ENCODE measurements around the gene TMEM107.
"Not testable (repeated sequence)": the region's sequence is repeated elsewhere in the genome, so short reads cannot be mapped to it uniquely, and the experiment has no call there.

TMEM107 gene

DNA sequence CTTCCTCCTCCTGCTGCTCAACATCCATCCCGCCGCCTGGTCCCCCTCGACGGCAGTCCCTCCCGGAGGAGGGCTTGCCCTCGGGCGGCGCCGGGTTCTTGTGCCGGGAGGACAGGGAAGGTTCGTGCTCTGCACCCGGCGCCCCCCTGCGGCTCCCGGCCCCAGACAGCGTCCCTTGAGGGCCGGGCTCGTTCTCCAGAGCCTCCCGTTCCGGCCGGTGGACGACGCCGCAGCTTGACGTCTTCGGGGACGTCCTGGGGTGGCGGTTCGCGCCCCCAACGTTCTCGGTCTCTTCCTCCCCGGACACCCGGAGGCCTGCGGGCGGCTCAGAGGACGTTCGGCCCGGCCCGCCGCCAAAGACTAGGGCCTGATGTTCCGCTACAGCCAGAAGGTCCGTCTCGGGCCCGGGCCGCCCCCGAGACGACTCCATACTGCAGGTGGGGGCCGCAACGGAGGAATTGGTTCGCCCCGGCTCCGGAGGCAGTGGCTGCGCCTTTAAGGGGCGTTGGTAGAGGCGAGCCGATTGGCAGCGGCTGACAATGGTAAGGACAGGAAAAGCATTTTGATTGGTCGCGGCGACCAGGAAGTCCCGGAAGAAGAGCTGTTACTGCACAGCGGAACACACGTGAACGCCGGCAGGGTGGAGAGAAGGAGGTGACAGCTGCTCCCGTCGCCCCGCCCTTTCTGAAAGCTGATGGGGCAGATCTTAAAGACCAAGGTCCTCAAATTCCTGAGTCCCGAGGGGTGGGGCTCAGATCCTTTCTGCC lies 13.7 kb upstream of the TMEM107 start, which contains the start of gene BORCS6:
TSS of gene BORCS6 (minus strand) at position 470 of the 767 bp plus-strand sequence. CDS start at position 430, 40 bp downstream.
- peak; percentile 85 to 89 for DNase-seq (ENCODE audit: low read depth in 2 of 2)

DNA sequence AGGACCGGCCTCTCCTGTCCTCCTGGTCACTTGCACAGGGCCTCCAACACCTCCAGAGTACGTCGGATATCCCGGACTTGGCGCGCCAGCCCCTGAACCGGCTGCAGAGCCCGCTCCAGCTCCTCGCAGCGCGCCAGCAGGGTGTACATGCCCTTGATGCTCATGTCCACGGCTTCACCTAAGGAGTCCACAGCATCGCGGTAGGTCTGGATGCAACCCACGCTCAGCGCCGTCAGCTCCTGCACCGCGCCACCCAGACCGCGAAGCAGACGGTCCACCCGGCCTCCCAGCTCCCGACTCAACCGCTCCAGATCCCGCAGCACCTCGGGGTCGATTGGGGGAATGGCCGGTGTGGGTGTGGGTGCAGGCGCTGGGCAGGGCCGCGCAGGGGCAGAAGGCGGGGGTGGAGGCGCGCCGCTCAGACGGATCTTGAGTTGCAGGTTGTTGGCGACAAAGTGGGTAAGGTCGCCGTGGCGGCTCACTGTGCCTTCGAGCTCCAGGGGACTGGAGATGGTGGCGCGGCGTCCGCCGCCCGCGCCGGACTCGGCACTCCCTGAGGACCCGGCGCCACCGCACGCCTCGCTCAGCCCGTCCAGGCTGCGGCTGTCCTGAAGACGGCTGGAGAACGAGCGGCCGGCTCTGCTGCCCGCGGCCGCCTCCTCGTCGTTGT lies 13.0 kb upstream of the TMEM107 start:
- no peak for DNase-seq (ENCODE audit: low read depth in 2 of 2)

DNA sequence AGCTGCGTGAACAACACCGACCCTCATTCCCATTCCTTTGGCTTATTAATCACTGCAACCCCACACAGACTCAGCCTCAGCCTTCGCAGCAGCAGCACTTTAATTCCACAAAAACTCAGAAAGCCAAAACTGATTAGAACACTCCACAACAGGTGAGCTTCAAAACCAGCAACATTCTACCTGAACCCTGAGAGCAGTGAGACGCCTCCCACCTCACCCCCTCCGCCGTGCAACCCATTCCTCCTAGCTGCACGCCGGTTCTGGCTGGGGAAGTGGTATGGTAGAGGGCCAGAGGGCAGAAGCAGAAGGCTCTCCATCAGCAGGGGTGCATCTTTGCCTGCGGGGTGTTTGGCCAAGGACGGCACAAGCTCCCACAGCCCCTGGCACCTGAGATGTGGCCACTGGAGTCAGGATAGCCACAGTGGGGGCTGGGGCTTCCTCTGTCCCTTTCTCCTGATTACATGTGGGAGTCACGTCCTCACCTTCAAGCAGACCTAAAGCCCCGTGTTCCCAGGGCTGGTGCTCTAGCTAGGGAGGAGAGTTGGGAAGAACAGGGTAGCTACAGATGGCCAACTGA lies 12.2 kb upstream of the TMEM107 start:
- DNase-seq (ENCODE audit: low read depth in 2 of 2), result no peak

DNA sequence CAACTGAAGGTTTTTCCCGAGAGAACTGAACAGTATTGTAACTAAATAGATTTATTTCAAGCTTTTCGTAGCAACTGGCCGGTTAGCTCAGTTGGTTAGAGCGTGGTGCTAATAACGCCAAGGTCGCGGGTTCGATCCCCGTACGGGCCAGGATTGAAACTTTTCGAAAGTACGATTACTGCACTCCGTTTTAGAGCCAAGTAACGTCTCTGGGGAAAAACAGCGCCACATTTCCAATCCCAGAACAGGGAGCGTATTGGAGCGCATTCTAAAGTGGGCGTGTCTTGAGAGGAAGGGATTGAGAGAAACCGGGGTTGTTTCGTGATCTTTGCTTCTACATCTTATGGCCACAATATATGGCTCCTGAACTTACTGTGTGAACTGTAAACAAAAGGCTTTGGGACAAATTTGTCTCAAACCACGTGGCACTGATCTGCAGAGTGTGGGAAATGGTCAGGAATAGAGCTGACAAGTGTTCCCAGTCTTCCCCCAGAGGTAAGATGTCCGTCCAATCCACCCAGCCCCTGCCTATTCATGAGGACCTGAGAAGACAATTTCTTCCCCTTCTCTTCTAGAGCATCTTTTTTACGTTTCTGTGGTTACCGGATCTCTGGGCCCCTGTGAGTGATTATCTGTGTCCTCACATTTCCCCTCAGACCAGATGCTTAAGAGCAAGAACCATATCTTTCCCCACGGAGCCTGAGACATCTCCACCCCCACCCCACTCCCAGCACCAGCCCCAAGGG lies 11.5 kb upstream of the TMEM107 start:
- DNase-seq (ENCODE audit: low read depth in 2 of 2), result peak; percentile 88 to 96

DNA sequence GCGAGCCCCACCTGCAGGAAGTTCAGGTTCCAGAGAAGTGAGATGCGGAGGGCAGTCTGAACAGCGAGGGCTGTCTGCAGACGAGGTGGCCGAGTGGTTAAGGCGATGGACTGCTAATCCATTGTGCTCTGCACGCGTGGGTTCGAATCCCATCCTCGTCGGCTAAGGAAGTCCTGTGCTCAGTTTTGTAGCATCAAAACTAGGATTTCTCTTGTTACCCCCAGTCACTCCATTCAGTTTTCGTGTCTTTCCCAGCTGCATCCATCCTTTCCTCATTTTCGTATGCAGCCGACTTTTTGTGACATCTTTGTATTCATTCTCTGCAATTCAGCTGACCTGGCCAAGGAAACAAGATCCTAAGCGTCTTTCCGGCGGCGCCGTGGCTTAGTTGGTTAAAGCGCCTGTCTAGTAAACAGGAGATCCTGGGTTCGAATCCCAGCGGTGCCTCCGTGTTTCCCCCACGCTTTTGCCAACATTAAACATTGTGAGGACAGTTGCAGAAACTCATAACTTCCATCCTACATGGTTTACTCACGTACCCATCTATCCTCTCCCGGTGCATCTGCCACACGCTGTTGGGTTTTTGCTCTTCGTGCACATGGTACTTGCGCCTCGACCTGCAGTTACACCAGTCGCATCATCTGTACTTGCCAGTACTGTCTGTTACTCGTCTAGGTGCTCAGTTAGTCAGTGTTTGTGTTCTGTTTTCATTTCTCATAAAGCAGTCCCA lies 10.8 kb upstream of the TMEM107 start:
- DNase-seq (ENCODE audit: low read depth in 2 of 2), result peak; percentile 94 to 96

DNA sequence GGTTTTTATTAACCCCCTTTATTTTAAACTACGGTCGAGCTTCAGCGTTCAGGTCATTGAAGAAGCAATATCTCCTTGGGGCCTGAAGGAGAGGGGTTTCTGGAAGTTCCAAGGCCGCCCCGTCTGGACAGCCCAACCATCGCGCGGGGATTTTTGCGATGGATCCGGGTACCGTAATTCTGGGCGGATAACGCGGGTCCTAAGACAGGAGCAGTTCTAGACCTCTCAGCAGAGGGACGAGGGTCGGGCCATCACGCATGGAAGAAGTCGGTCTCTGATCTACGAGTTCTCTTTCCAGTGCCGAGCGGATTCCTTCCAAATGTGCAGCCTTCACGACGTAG lies 10.2 kb upstream of the TMEM107 start:
- no peak for DNase-seq (ENCODE audit: low read depth in 2 of 2)

DNA sequence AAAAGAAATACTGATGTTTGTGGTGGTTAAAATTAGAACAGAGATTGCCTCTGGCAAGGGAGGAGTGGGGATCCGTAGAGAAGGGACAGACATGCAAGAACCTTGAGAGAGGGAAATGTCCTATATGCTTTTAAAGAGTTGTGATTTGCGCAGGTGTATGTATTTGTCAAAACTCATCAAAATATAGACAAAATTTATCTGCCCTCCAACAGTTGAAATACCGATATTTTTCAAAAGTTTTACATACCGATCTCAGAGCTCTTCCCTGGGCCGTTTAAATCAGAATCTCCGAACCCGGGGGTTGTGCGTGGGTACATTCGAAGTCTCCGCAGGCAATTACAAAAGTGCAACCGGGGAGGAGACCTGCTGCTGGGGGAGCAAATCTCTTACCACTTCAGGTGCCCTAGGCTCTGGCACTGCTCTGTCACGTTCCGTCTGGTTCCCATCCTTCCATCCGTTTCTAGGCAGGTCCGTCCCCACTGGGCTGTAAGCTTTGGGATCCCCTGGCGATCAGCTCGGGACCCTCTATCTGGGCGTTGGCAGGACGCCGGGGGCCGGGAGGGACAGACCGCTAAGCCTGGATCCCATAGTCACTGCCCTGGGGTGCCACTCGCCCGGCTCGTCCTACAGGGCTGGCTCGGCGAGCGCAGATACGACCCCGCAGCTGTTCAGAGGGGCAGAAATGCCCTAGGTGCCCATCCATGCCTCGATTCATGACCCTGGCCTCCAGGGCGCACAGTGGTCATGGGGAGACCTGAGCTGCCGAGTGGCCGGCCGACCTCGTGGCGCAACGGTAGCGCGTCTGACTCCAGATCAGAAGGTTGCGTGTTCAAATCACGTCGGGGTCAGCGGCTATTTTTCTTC lies 9.6 kb upstream of the TMEM107 start:
- DNase-seq (ENCODE audit: low read depth in 2 of 2), result peak; percentile 96 to 98

DNA sequence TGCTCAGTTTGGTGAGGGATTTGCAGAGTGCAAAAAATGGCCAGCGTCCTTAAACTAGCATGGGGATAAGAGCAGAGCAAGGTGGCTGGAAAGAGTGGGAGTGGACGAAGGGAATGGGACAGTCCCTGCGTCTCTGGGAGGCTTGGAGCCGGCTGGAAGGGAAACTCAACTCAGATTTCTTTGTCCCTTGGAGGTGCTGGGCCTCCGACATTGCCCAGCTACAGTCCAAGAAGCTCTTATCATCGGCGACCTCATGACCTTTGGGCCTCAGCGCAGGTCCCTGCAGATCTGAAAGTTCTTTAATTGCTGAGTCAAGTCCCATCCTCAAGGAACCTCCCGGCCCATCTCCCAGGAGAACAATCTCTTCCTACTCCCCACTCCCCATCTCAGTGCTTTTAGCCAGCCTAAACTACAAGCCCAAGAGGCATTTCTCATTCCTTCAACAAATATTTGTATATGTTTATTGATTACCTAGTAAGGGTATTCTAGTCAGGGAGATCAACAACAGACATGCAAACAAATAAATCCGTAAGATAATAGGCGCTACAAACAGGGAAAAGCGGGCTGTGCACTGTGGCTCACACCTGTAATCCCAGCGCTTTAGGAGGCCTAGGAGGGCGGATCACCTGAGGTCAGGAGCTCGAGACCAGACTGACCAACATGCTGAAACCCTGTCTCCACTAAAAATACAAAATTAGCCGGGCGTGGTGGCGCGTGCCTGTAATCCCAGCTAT lies 985 bp upstream of the TMEM107 start:
- no peak for DNase-seq (ENCODE audit: low read depth in 2 of 2)

DNA sequence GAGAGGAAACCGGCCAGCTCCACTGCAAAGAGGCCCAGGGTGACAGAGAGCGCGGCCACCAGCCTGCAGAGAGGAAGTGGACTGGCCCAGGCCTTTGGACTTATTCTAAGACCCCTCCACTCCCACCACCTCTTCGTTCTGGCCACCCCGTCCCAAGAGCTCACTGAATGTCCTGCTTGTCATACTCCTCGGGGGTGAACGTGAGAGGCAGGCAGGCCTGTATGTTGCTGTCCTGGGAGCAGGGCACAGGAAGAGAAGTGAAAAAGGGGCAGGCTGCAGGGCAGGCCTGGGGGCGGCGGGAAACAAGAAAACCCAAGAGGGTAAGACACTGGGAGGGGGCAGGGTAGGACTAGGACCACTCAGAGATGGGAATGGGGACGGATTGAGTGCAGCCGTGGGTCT lies 384 bp downstream of the TMEM107 start:
- no peak for DNase-seq (ENCODE audit: low read depth in 2 of 2)

DNA sequence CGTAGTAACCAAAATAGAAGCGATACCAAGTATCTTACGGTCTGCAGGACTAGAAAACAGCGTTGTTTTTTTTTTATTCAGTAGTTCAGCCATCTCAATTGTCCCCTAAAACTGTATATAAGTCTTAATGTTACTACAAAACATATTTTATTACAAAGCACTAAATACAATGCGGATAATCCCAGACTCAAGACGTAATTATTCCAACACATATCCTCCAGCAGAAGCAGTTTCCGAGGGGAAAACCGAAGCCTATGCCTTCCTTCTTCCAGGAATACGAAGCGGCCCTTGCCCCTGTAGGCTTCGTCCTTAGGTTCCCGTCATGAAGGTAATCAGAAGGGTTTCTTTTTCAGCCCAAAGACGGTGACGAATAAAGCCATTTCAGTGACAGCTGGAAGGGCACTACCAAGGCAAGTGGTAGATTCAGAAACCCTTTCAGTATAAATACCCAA lies 2.3 kb downstream of the TMEM107 start:
- no peak for DNase-seq (ENCODE audit: low read depth in 2 of 2)

DNA sequence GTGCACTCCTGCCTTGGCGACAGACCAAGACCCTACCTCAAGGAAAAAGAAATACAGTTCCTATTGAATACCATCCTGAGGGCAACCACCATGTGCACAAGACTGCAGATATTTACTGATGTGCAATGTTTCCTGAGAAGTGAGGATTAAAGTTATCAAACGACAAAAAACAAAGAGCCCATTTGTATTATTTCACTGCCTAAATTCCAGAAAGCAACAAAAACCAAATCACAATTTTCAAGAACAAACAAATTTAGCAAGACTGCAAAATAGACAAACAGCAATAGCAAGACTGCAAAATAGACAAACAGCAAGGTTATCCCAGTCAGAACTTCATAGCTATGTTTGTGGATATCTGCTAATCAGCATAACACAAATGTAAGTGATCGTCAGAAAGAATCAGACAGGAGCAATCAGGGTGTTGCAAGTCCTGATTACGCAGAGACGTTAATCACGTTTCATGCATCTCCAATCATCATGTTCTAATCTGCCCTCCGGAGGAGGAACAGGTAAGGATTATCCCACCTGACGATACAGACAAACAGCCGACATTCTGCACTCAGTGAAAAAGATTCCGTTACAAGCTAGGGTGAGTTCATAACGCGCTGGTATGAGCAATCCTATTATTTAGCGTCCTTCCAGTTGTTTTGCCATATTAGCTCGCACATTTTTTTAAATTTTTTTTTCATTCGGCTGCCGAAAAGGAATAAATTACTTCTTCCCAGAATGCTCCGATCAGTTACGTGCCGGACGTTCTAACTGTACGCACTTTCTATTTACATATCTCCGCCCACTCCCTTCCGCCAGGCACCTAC lies 2.9 kb downstream of the TMEM107 start:
- DNase-seq (ENCODE audit: low read depth in 2 of 2), result peak; percentile 50 to 69

DNA sequence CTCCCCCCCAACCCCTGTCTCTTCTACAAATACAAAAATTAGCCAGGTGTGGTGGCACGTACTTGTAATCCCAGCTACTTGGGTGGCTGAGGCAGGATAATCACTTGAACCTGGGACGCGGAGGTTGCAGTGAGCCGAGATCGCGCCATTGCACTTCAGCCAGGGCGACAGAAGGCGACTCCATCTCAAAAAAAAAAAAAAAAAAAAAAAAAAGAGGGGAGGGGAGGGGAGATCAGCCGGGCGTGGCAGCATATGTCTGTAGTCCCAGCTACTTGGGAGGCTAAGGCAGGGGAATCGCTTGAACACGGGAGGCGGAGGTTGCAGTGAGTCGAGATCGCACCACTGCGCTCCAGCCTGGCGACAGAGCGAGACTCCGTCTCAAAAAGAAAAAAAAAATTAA lies 6.0 kb downstream of the TMEM107 start:
- DNase-seq (ENCODE audit: low read depth in 2 of 2), result not testable (repeated sequence)

DNA sequence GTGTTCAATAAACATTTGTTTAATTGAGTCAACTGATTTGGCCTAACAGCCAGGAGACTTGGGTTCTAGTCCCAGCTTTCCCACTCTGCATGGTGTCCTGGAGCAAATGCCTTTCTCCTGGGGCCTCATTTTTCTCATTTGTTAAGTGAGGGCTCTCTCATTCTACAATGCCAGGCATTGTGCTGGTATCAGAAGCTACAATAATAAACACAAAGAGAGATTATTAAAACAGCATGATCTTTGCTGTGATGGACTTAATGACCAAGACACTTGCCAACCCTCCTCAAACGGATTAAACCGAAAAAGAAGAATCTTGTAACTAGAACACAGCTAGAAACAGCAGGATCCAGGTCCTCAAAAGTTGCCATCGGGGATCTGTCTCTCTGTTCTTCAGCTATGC lies 8.7 kb downstream of the TMEM107 start:
- DNase-seq (ENCODE audit: low read depth in 2 of 2), result no peak

DNA sequence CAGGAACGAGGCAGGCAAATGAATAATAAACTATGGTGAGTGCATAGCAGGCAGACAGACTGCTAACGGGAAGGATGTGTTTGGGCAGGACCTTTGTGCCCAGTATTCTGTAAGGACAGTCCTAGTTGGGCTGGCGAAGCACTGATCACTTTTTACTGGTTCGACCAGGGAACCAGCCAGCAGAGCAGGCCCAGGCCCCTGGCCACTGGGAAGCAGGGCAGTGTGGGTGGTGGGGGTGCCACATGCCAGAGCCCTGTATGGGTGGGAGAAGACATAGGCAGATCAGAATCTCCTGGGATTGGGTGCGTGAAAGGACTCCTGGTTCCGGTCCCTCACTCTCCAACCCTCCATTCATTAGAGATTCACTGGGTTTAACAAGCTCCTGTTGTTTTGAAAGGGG lies 9.4 kb downstream of the TMEM107 start:
- DNase-seq (ENCODE audit: low read depth in 2 of 2), result no peak

DNA sequence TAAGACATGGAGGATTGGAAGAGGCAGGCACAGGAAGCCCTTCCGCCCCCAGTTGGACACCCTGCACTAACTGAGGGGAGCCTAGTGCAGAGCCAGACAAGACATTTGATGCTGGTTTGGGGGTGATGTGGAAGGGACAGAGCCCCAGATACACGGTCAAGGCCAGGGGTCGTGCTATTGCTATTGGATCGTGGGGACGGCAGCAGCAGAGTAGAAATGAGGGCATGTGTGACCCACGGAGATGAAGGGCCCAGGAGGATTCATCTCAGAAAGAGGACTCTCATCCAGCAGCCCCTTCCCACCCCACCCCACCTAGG lies 11.4 kb downstream of the TMEM107 start:
- no peak for DNase-seq (ENCODE audit: low read depth in 2 of 2)

DNA sequence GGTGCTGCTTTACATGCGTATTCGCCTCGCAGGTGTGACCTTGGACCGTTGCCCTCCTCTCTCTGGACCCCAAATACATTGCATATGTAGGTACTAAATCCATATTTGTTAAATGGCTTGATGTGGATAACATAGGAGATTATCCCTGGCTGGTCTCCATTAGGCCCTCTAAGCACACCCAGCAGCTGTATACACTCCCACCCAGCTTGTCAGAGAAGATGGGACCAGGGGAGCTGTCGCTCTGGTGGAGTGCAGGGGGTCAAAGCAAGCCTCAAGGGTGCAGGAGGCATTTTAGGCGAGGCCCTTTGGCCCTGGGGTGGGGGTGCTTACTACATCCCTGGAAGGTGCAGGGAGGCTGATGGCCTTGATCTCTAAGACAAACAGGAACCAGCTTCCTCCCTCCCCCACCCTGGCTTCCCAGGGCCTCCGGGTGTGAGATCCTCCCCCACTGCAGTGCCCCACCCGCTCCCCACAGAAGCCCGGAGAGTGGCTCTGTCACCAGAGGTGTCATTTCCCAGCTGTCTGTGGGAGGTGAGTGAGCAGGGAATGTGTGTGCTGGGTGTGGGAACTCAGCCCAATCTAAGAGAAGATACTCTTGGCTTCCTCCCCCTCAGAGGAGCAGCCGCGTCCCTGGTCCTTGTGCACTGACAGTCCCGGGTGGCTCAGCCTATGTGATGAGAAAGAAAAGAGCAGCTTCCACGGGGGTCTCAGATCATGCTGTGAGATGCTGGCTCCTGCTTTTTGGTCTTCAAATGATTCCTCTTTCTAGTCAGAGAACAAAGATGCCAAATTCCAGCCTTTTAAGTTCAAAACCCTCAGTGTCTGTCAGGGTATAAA lies 12.0 kb downstream of the TMEM107 start:
- peak; percentile 45 to 47 for DNase-seq (ENCODE audit: low read depth in 2 of 2)

DNA sequence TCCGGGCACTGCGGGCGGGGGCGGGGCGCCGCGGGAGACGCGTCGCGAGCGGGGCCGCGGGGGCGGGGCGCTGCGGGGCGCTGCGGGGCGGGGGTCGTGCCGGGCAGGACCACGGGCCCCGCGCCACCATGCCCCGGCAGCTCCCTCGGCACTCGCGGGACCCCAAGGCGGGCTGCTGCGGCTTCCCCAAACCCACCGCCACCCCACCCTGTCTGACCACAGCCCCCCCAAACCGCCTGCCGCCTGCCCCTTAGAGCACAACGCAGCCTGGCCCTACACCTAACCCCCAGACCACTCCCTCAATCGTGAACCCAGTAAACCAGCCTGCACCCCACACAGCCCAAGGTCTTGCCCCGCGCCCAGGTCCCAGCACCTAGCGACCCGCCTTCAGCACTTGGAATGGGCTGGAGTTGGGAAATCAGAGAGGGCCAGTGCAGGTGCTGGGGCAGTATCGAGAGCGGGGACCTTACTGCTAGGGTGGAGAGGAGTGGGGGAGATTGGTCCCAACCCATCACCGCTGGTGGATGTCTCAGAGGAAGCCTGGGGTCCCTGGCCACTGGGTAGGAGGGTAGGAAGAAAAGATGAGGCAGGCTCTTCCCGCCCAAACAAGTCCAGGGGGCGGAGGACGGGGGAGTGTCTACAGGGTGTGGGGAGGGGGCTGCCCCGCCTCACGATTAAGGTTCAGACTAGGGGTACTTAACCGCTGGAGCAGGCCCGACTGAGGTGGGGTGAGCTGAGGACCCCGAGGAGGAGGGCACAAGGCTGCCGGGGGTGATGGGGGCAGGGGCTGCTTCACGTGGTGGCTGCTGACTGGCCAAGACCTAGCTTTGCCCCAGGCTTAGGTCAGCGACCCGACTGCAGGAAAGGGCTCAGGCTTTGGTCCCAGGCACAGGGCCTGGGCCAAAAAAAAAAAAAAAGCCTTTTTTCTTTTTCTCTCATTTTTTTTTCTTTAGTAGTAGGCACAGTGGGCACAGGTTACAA lies 12.9 kb downstream of the TMEM107 start:
- DNase-seq (ENCODE audit: low read depth in 2 of 2), result peak in 1 of 2 donors; percentile 77

All from stimulated activated CD4-positive, alpha-beta T cell treated with anti-CD3 and anti-CD28 coated beads, Interleukin-1b, Interleukin-23, amount 100 ng/mL, for 4 hours (primary cell).